Cardiac ventricle fibroblast (primary cell): Measurements from ENCODE around the gene C9orf40. TPM values are rescaled to one million over a fixed set of nuclear protein-coding genes. Genes with fewer than 3 reads are reported as not detected.

ENCODE experiments used
- total RNA-seq: library from RNA; depleted of rRNA; stranded (reverse); fragments of >200 nt; gene quantifications from 2 replicates; pipeline ENCODE4 v1.2.3, GENCODE V29; 2015

C9orf40 gene, protein sequence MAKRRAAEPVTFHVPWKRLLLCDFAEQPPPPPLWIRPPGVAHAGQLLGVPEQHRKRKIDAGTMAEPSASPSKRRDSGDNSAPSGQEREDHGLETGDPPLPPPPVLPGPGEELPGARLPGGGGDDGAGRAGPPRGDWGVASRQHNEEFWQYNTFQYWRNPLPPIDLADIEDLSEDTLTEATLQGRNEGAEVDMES
- 3.1 and 3.3 TPM in 2 replicates for total RNA-seq

DNA sequence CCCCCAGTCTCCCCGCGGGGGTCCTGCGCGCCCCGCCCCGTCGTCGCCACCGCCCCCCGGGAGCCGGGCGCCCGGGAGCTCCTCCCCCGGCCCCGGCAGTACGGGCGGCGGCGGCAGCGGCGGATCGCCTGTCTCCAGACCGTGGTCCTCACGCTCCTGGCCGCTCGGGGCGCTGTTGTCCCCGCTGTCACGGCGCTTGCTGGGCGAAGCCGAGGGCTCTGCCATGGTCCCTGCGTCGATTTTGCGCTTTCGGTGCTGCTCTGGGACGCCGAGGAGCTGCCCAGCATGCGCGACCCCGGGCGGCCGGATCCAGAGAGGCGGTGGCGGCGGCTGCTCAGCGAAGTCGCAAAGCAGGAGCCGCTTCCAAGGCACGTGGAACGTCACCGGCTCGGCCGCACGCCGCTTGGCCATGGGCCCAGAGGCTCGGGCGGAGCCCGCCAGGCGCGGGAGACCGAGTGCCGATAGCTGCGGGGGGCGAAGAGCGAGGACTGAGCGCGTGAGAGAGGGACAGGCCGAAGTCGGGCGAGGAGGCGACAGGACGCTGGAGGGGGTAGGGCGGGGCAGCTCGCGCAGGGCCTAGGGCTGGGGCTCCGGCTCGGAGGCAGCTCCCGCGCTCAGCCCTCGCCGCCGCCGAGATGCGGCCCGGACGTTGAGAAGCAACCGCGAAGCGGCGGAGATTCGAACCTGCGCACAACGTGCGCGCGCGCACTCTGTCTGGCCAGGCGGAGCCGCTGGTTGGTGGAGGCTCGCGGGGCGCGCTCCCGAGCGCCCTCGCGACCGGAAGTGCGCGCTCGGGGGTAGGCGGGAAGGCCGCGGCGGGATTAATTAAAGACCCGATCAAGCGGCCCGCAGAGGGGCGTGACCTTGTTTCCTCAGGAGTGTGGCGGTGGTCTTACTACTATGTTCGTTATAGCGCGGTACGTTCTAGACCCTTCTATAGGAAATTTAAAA lies at the start of gene C9orf40:
TSS of gene C9orf40 (minus strand) at position 712 of the 951 bp plus-strand sequence. CDS start at position 411, 301 bp downstream.

Other genes starting within 250 kb of the C9orf40 start
- 0.05 and 0.06 TPM in 2 replicates for gene TRPM6, start 65.0 kb downstream of the C9orf40 start, total RNA-seq
- 16.0 and 17.6 TPM in 2 replicates for gene CARNMT1, start 75.4 kb upstream of the C9orf40 start, total RNA-seq
- 15.3 and 23.2 TPM in 2 replicates for gene NMRK1, start 135.2 kb upstream of the C9orf40 start, total RNA-seq
- gene OSTF1, start 135.6 kb upstream of the C9orf40 start, total RNA-seq, result 26.9 and 31.3 TPM in 2 replicates